T-helper 2 cell treated with Interferon-gamma antibody and Interleukin-4, amounts not matched to agents 5 μg/mL and 100 μg/mL, for 36 hours (primary cell): Measurements from ENCODE around the gene GSC2.
A peak's percentile ranks its signal among the peaks of the same experiment; 100 is the strongest.

Source experiments
- DNase-seq: peaks from one replicate; pipeline ENCODE4 v3.0.0; 2021; ENCODE audit warnings: low spot score
- H3K27ac Mint-ChIP-seq: one replicate; pipeline ENCODE4 v1.8.0; 2021; ENCODE audit warnings: mild to moderate bottlenecking, mixed read lengths
- H3K27me3 Mint-ChIP-seq: one replicate; pipeline ENCODE4 v1.8.0; 2021; ENCODE audit warnings: low read depth, mixed read lengths
- H3K36me3 Mint-ChIP-seq: one replicate; pipeline ENCODE4 v1.8.0; 2021; ENCODE audit warnings: low read depth, mixed read lengths
- H3K4me1 Mint-ChIP-seq: one replicate; pipeline ENCODE4 v1.8.0; 2021; ENCODE audit warnings: low read depth, mixed read lengths
- H3K4me3 Mint-ChIP-seq: one replicate; pipeline ENCODE4 v1.8.0; 2022; ENCODE audit warnings: mild to moderate bottlenecking, moderate library complexity, mixed read lengths
- H3K9me3 Mint-ChIP-seq: one replicate; pipeline ENCODE4 v1.8.0; 2021; ENCODE audit warnings: mixed read lengths

The GSC2 gene

DNA sequence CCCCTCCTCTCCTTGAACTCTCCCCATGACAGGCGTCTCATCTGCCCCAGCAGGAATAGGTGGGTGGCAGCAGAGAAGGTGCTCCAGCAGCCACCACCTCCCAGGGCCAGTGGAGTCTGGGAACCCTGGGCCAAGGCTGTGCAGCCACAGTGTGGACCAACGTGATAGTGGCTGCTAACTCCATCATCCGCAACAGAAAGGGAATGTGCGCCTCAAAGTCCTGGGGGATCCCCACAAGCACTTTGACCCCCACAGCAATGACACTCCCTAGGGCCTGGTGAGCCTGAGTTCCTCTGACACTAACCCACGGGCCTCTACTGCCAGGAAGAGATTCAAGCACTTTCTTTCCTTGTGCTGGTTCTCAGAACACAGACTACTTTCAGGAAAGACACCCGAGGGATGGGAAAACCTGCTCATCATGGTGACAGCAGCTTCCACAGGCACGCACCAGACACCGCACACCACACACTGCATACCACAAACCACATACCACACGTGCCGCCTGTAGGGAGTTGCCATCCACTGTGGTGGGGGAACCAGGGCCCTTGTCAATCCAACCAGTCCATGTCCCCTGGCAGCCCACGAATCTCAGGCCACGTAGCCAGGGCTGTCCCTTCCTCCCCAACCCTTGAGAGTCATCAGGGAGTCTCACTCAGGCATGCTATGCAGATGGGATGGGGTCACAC is 31.8 kb upstream of the GSC2 start:
- Mint-ChIP-seq H3K4me3 (no peak overlapping the region), H3K27ac (no peak overlapping the region)

DNA sequence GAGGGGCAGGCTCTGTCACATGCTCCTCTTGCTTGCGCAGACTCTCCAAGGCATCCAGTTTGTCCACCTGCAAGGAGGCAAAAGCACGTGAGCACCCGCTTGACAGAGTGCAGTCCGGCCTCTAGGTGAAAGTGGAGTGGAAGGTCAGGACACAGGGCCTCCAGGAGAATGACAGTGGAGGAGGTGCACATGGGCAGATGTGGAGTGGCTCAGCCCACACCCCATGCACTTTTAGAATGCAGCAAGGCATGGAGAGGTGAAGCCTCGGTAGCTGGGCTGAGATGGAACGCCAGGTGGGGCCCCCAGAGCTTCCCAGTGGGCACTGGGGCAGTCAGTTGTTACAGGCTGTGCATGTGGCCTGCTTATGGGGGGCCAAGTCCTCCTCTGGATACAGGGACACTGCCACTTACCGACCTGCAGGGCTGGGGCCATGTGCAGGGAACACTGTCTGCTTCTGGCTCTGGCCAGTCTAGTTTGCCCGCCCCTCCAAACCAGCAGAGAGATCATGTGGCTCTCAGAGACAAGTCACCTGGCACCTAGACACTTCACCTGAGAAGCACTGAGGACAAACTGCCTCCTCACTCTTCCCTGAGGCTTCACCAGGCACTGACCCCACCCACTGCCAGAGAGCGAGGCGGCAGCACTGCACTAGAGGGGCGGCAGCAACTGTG is 30.8 kb upstream of the GSC2 start:
- peaks cover 19% of the 10 kb centered on the region for H3K4me1 Mint-ChIP-seq
- H3K4me3 Mint-ChIP-seq, result no peak overlapping the region
- no peak overlapping the region for H3K27ac Mint-ChIP-seq
- H3K27me3 Mint-ChIP-seq, result peaks cover 2% of the 10 kb centered on the region
- DNase-seq, result no peak
- H3K9me3 Mint-ChIP-seq, result no peaks in the 10 kb centered on the region
- H3K36me3 Mint-ChIP-seq, result no peaks in the 10 kb centered on the region

More for the DNA sequence above, 31.8 kb upstream of the GSC2 start:
- H3K36me3 Mint-ChIP-seq, result no peaks in the 10 kb centered on the region
- no peaks in the 10 kb centered on the region for H3K9me3 Mint-ChIP-seq
- H3K4me1 Mint-ChIP-seq, result peaks cover 19% of the 10 kb centered on the region
- DNase-seq, result no peak
- peaks cover 2% of the 10 kb centered on the region for H3K27me3 Mint-ChIP-seq

DNA sequence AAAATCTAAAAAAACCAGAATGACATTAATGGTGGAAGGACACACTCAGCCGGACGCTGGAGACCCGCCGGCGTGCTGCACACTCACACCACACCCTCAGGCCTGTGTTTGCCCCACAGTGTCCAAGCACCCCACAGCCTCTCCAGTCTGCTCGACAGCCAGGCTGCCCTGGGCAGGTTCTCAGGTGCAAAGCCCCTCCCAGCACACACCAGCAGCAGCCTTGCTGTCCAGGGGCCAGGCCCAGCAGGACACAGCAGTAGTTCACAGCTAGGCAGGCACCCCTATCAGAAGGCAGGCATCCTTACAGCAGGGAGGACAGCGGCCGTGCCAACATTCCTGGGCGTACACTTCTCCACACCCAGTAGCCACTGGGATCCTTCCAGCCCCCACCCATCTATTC is 30.1 kb upstream of the GSC2 start:
- Mint-ChIP-seq H3K27me3 (peaks cover 2% of the 10 kb centered on the region), H3K36me3 (no peaks in the 10 kb centered on the region), H3K9me3 (no peaks in the 10 kb centered on the region), H3K4me3 (no peak overlapping the region), H3K27ac (no peak overlapping the region), H3K4me1 (peaks cover 19% of the 10 kb centered on the region)
- no peak for DNase-seq

DNA sequence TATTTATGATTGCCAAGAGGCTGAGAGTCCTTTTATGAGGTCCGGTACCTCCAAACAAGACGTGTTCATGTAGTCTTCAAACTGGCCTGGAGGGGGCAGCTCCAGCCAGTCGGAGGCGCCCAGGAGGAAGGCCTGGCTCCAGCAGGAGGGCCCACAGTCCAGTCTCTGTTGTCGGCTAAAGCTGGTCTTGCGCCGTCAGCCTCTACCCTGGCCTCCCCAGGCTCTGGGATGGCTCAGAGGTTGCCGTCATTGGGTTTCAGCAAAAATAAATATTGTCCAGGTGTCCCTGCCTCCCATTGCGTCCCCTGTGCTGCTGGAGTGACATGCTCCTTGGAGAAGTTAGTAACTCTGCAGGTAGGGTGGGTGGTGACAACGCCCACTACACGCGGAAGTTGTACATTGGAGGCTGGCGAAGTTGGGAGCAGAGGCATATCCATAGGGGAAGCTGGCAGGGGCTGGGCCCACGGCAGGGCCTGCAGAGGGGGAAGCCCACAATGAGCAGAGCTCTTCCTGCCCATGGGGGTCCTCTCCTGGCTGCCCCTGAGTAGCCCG is 29.5 kb upstream of the GSC2 start:
- H3K27me3 Mint-ChIP-seq, result peaks cover 2% of the 10 kb centered on the region
- peak; percentile 49 for DNase-seq
- H3K36me3 Mint-ChIP-seq, result no peaks in the 10 kb centered on the region
- peak overlapping the region; percentile 72 for H3K27ac Mint-ChIP-seq
- peak overlapping the region; percentile 83 for H3K4me3 Mint-ChIP-seq
- H3K9me3 Mint-ChIP-seq, result no peaks in the 10 kb centered on the region
- H3K4me1 Mint-ChIP-seq, result peaks cover 19% of the 10 kb centered on the region

DNA sequence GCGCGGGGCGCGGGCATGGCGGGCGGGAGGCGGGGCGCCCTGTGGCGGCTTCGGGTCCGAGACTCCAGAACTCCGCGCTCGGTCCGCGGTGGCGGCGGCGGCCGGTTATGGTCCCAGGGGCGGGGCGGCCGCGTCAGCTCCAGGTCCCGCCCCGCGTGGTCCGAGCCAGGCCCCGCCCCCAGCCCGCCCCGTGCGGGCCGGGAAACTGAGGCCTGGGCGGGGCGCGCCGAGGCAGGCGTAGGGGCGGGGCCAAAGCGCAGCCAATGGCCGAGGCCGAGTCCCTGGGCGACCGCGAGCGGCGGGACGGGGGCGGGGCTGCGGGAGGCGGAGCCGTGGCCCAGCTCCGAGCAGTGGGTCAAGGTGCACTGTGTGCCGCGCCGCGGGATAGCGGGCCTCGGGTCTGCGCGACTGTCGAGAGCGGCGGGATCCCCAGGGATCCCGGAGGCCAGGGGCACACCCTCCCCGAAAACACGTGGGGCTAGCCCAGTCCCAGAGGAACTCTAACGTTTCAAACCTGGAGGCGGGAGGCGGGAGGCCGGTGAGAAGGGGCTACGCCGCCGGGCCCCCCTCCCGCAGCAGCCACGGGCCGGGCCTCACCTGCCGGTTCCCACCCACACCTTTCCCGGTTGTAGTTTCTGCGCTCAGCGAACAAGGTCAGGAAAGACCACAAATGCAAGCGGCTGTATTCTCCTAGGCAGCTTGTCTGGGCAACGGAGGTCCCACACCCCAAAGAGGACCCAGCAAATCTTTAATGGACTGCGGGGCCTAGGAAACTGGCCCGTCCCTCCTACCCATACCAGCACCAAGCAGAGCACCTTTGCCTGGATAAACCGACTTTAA is 28.8 kb upstream of the GSC2 start, which contains the start of gene SLC25A1:
SLC25A1 (minus strand) TSS at position 80 of the 840 bp plus-strand sequence; CDS start at position 17, 63 bp downstream.
- Mint-ChIP-seq H3K36me3 (no peaks in the 10 kb centered on the region), H3K27me3 (peaks cover 2% of the 10 kb centered on the region), H3K4me1 (peaks cover 19% of the 10 kb centered on the region), H3K27ac (peak within 1 kb of the TSS; percentile 72), H3K9me3 (no peaks in the 10 kb centered on the region), H3K4me3 (peak within 1 kb of the TSS; percentile 83)
- DNase-seq, result peak; percentile 93

DNA sequence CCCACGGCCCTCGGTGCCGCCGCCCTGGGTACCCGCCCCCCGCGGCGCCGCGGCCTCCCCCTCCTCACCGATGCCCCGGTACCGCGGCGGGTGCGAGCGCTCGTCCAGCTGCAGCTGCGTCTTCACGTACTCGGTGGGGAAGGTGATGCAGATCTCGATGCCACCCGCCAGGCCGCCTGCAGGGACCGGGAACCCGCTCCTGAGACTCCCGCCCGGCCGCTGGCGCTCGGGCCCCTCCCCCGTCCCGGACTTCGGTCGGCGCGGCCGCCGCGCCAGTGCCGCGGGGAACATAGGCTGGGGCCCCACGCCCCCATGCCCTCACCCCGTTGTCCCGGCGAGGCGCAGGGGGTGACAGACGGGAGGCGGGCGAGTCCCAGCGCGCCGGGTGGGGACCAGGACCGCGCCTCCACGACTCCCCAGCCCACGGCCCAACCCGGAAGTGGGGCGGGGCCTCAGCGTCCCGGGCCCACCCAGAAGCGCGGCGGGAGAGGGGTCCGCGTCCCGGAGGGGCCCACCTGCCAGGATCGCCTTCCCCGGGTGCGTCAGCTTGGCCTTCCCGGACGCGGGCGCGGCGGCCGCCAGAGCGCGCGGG is 28.1 kb upstream of the GSC2 start:
- Mint-ChIP-seq H3K27me3 (peaks cover 2% of the 10 kb centered on the region), H3K4me1 (peaks cover 23% of the 10 kb centered on the region), H3K36me3 (no peaks in the 10 kb centered on the region), H3K27ac (no peak overlapping the region), H3K4me3 (peak overlapping the region; percentile 66), H3K9me3 (no peaks in the 10 kb centered on the region)
- peak; percentile 63 for DNase-seq

DNA sequence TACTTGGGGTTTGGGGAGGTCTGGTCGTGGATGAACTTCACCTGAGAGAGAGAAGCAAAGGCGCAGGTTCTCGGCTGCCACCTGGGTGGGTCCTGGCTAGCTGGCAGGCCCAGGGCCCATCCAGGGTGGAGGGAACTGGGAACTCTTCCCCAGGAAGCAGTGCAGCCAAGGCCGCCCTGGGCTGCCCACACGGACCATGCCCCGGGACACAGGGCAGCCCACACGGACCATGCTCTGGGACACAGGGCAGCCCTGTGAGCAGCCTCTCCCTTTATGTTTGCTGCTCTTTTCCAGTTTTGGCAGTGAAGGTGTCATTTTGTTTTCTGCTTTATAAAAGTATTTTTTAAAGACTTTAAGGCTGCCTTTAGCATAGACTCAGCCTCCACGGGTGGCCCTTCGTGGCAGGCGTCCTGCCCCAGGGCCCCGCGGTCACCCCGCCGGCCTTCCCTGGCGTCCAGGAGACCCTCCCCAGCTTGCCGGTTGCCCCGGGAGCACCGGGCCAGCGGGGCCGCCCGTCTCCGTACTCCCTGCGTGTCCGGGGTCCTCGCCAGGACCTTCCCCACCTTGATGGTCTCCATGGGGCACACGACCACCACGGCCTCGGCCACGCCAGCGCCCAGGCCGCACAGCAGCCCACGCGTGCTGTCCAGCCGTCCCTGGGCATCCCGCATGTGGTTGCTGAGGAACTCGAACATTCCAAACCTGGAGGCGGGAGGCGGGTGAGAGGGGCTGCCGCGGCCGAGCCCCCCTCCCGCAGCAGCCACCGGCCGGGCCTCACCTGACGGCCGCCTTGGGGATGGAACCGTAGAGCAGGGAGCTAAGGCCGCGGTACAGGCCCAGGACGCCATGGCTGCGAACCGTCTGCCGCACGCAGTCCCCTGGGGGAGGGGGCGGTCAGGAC is 27.3 kb upstream of the GSC2 start:
- Mint-ChIP-seq H3K27me3 (no peaks in the 10 kb centered on the region), H3K4me1 (peaks cover 26% of the 10 kb centered on the region), H3K36me3 (no peaks in the 10 kb centered on the region), H3K27ac (no peak overlapping the region), H3K9me3 (no peaks in the 10 kb centered on the region), H3K4me3 (peak overlapping the region; percentile 66)
- no peak for DNase-seq

DNA sequence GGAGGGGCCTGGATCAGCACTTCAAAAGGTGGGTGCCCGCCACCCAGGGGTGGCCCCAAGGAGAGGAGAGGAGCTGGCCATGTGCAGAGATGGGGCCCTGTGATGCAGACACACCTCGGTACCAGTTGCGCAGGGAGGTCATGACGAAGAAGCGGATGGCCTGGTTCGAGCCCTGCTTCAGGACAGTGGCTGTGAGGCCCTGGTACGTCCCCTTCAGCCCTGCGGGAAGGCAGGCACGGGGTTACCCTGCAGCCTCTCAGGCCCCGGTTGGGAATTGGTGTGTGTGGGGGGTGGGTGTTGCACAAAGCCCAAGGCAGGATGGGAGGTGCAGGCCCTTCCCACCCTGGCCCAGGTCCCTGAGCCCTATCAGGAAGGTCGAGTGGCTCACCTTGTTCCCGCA is 26.6 kb upstream of the GSC2 start:
- H3K4me1 Mint-ChIP-seq, result peaks cover 25% of the 10 kb centered on the region
- H3K27ac Mint-ChIP-seq, result no peak overlapping the region
- peaks cover 2% of the 10 kb centered on the region for H3K36me3 Mint-ChIP-seq
- DNase-seq, result no peak
- H3K9me3 Mint-ChIP-seq, result no peaks in the 10 kb centered on the region
- peak overlapping the region; percentile 63 for H3K4me3 Mint-ChIP-seq
- no peaks in the 10 kb centered on the region for H3K27me3 Mint-ChIP-seq

DNA sequence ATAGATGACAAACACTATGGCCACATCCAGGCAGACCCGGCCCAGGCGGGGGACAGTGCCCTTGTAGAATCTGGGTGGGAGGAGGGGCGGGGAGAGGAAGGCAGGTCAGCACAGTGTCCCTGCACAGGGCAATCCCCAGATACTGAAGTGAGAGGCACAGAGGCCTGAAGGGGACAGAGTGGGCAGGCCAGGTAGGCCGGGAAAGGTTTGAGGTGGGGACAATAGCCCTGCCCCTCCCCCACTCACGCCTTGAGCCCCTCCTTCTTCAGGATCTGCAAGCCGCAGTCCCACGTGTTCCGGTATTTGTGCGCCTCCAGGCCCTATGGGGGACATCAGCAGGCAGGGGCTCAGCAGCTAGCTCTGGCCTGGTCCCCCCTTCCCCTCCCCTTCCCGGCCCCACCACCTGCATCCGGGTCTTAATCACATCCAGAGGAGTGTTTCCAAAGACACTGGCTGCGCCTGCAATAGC is 26.1 kb upstream of the GSC2 start:
- Mint-ChIP-seq H3K4me1 (peaks cover 22% of the 10 kb centered on the region), H3K9me3 (no peaks in the 10 kb centered on the region), H3K27me3 (no peaks in the 10 kb centered on the region), H3K4me3 (peak overlapping the region; percentile 63), H3K27ac (peak overlapping the region; percentile 78), H3K36me3 (peaks cover 2% of the 10 kb centered on the region)
- DNase-seq, result no peak

DNA sequence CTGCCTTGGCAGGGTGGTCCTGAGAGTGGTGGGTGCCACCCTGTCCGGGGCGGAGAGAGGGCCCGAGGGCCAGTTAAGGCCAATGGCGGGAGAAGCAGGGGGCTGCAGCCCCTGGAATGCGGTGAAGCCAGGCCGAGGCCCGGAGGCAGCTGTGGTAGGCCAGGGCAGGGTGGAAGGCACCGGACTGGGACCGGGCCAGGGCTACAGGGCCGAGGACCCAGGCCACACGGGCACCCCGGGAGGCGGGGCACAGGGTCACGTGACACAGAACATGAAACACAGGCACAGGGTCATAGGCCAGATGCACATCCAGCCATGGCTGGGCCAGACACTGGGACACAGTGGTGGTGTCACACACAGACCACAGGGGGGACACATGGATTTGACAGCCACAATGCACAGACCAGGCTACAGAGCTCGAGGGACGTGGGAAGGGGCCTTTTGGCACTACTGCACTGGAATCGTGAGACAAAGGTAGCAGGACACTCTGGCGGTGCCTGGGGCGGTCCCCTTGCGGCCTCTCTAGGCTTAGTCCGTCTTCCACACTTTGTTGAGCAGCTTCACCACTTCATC is 25.6 kb upstream of the GSC2 start:
- no peak for DNase-seq
- Mint-ChIP-seq H3K4me1 (peaks cover 22% of the 10 kb centered on the region), H3K27ac (peak overlapping the region; percentile 78), H3K36me3 (peaks cover 2% of the 10 kb centered on the region), H3K27me3 (no peaks in the 10 kb centered on the region), H3K9me3 (no peaks in the 10 kb centered on the region), H3K4me3 (peak overlapping the region; percentile 48)

DNA sequence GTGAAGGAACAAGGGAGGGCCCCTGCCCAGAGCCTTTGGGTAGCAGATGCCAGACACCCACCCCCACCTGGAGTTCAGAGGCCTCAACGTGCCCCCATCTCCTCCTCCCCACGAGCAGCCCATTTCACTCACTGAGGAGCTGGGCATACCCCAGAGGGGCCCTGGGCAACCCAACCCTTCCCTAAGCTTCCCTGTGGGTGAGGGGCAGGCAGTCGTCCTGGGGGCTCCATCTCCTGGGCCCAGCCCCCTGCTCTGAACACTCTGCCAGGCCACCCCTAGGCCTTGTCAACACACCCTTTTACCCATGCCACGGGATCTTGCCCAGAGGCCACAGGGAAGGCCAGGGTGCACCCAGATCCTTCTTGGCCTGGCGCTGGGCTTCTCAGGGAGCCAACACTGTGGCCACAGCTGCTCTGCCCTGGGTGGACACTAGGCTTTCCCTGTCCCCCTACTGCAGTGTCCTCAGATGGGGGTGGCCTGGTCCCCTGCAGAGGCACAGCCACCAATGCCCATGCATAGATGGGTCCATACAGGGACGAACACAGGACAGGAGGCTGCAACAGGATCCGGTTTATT is 25.0 kb upstream of the GSC2 start:
- Mint-ChIP-seq H3K9me3 (no peaks in the 10 kb centered on the region), H3K27me3 (peaks cover 5% of the 10 kb centered on the region), H3K4me1 (peaks cover 28% of the 10 kb centered on the region), H3K4me3 (no peak overlapping the region), H3K27ac (no peak overlapping the region), H3K36me3 (peaks cover 2% of the 10 kb centered on the region)
- DNase-seq, result no peak
